HCT116 (cell line): ENCODE data around the gene ZNF319.

ENCODE experiments used
- EZH2phosphoT487 ChIP-seq: fragments of 200-600 bp; IDR thresholded peaks from 2 replicates; pipeline ENCODE4 v1.6.1; 2018; ENCODE audit warnings: antibody characterized with exemption, borderline replicate concordance
- POLR2A ChIP-seq: IDR thresholded peaks from 2 replicates; pipeline ENCODE4 v1.7.0; 2011; ENCODE audit warnings: borderline replicate concordance; ENCODE audit not compliant: insufficient read depth, insufficient read length; ENCODE audit errors: extremely low read depth
- REST ChIP-seq: IDR thresholded peaks from 2 replicates; pipeline ENCODE4 v1.6.1; 2012; ENCODE audit warnings: low read depth
- TF ChIP-seq, protein P1 (sequence below), 3 experiments: fragments of 200-600 bp in 1 of 3; sonication (generic) in 1 of 3; IDR thresholded peaks in 2 of 3; conservative IDR thresholded peaks in 1 of 3; 2 replicates each; pipeline ENCODE4 v1.5.1; 2012 to 2017; ENCODE audit warnings: low read depth in 2 of 3, low read length in 2 of 3, antibody characterized with exemption in 1 of 3, borderline replicate concordance in 1 of 3, control low read depth in 1 of 3, mild to moderate bottlenecking in 1 of 3, mixed read lengths in 1 of 3, mixed run types in 1 of 3, moderate library complexity in 1 of 3; ENCODE audit not compliant: insufficient read depth in 1 of 3

- TF ChIP-seq REST (no peak), POLR2A (no peak), EZH2phosphoT487 (no peak)
- TF ChIP-seq, protein P1, sequence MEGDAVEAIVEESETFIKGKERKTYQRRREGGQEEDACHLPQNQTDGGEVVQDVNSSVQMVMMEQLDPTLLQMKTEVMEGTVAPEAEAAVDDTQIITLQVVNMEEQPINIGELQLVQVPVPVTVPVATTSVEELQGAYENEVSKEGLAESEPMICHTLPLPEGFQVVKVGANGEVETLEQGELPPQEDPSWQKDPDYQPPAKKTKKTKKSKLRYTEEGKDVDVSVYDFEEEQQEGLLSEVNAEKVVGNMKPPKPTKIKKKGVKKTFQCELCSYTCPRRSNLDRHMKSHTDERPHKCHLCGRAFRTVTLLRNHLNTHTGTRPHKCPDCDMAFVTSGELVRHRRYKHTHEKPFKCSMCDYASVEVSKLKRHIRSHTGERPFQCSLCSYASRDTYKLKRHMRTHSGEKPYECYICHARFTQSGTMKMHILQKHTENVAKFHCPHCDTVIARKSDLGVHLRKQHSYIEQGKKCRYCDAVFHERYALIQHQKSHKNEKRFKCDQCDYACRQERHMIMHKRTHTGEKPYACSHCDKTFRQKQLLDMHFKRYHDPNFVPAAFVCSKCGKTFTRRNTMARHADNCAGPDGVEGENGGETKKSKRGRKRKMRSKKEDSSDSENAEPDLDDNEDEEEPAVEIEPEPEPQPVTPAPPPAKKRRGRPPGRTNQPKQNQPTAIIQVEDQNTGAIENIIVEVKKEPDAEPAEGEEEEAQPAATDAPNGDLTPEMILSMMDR (IDR thresholded peaks at IDR 0.05 in 2 of 3, conservative IDR thresholded peaks at IDR 0.05 in 1 of 3; ENCODE audit: borderline replicate concordance in 1 of 3, insufficient read depth in 1 of 3, low read depth in 2 of 3, low read length in 2 of 3): no peak
Observed at GRCh38 chr16:58046054-58046881, 45.8 kb upstream of the ZNF319 start.
